CD14-positive monocyte (primary cell): ENCODE results near the gene NPNT. TPM values are rescaled to one million over a fixed set of nuclear protein-coding genes. Genes with fewer than 3 reads are reported as not detected.

Source experiments
- DNase-seq, 3 donors: peaks; one replicate each; pipeline ENCODE4 v3.0.0-alpha.2; 2011 to 2022
- H2AFZ ChIP-seq: 2 replicates; pipeline ENCODE4 v1.6.0; 2012; ENCODE audit warnings: mild to moderate bottlenecking, low read depth, low read length, inconsistent platforms; ENCODE audit not compliant: insufficient read depth, poor library complexity, severe bottlenecking
- H3K27ac ChIP-seq, 2 donors: 1 replicate in 1 of 2; 2 replicates in 1 of 2; pipeline ENCODE4 v1.5.1; 2012 to 2013; ENCODE audit warnings: low read length in 2 of 2, control low read depth in 1 of 2, inconsistent platforms in 1 of 2, low read depth in 1 of 2, mild to moderate bottlenecking in 1 of 2
- H3K27me3 ChIP-seq, 2 donors: one replicate each; pipeline versions ENCODE4 v1.6.0 to v1.6.1; 2011 to 2013; ENCODE audit warnings: low read length in 2 of 2; ENCODE audit not compliant: control insufficient read depth in 2 of 2, insufficient read depth in 2 of 2
- H3K36me3 ChIP-seq, 2 donors: replicated peaks in 1 of 2; 1 replicate in 1 of 2; 2 replicates in 1 of 2; pipeline versions ENCODE4 v1.5.1 to v1.6.1; 2012 to 2013; ENCODE audit warnings: low read length in 2 of 2, control low read depth in 1 of 2, inconsistent platforms in 1 of 2, mild to moderate bottlenecking in 1 of 2; ENCODE audit not compliant: insufficient read depth in 2 of 2, control insufficient read depth in 1 of 2
- H3K4me1 ChIP-seq, 2 donors: 1 replicate in 1 of 2; 2 replicates in 1 of 2; pipeline versions ENCODE4 v1.5.1 to v1.6.1; 2012 to 2013; ENCODE audit warnings: low read length in 2 of 2, control low read depth in 1 of 2, inconsistent platforms in 1 of 2, mild to moderate bottlenecking in 1 of 2, moderate library complexity in 1 of 2; ENCODE audit not compliant: insufficient read depth in 2 of 2, control insufficient read depth in 1 of 2
- H3K4me2 ChIP-seq: replicated peaks from 2 replicates; pipeline ENCODE3; 2012; ENCODE audit warnings: low read length, moderate library complexity, mild to moderate bottlenecking; ENCODE audit not compliant: poor library complexity, severe bottlenecking; ENCODE audit errors: extremely low read depth
- H3K4me3 ChIP-seq, 3 experiments: fragments of 200-600 bp in 1 of 3; sonication (generic) in 1 of 3; replicated peaks in 1 of 3; 1 replicate in 2 of 3; 2 replicates in 1 of 3; pipeline ENCODE4 v1.5.1; 2011 to 2013; ENCODE audit warnings: low read length in 3 of 3, mild to moderate bottlenecking in 3 of 3, control low read depth in 2 of 3, low read depth in 2 of 3, inconsistent platforms in 1 of 3, moderate library complexity in 1 of 3
- H3K79me2 ChIP-seq: 2 replicates; pipeline ENCODE4 v1.6.0; 2012; ENCODE audit warnings: mild to moderate bottlenecking, control low read depth, inconsistent platforms, low read length, moderate library complexity; ENCODE audit not compliant: insufficient read depth
- H3K9ac ChIP-seq: 2 replicates; pipeline ENCODE4 v1.6.0; 2017; ENCODE audit warnings: low read length, mild to moderate bottlenecking; ENCODE audit not compliant: insufficient read depth, poor library complexity, severe bottlenecking
- H3K9me3 ChIP-seq, 2 donors: replicated peaks in 1 of 2; 1 replicate in 1 of 2; 2 replicates in 1 of 2; pipeline versions ENCODE4 v1.5.1 to v1.6.1; 2012 to 2013; ENCODE audit warnings: low read length in 2 of 2, control low read depth in 1 of 2; ENCODE audit not compliant: control insufficient read depth in 1 of 2, insufficient read depth in 1 of 2
- H4K20me1 ChIP-seq: 2 replicates; pipeline ENCODE4 v1.6.0; 2012; ENCODE audit warnings: mild to moderate bottlenecking, low read length, control low read depth, moderate library complexity; ENCODE audit not compliant: insufficient read depth
- H3K27ac Mint-ChIP-seq, 7 donors: one replicate each; pipeline ENCODE4 v1.8.0; 2020; ENCODE audit warnings: mild to moderate bottlenecking in 7 of 7, mixed read lengths in 7 of 7, moderate library complexity in 6 of 7, inconsistent platforms in 2 of 7
- H3K27me3 Mint-ChIP-seq, 3 donors: one replicate each; pipeline ENCODE4 v1.8.0; 2021 to 2022; ENCODE audit warnings: low read depth in 3 of 3, mild to moderate bottlenecking in 3 of 3, mixed read lengths in 3 of 3, moderate library complexity in 3 of 3, inconsistent platforms in 1 of 3
- H3K36me3 Mint-ChIP-seq, 2 donors: one replicate each; pipeline ENCODE4 v1.8.0; 2020; ENCODE audit warnings: mixed read lengths in 2 of 2, inconsistent platforms in 1 of 2, mild to moderate bottlenecking in 1 of 2
- H3K4me1 Mint-ChIP-seq: one replicate; pipeline ENCODE4 v1.8.0; 2020; ENCODE audit warnings: mild to moderate bottlenecking, mixed read lengths
- H3K4me3 Mint-ChIP-seq, 2 donors: one replicate each; pipeline ENCODE4 v1.8.0; 2020; ENCODE audit warnings: mild to moderate bottlenecking in 2 of 2, mixed read lengths in 2 of 2, moderate library complexity in 1 of 2
- H3K9me3 Mint-ChIP-seq, 7 donors: one replicate each; pipeline ENCODE4 v1.8.0; 2020 to 2022; ENCODE audit warnings: mixed read lengths in 7 of 7, mild to moderate bottlenecking in 6 of 7, moderate library complexity in 6 of 7, inconsistent platforms in 2 of 7
- CTCF ChIP-seq: fragments of 200-600 bp; IDR thresholded peaks from one replicate; pipeline ENCODE4 v1.8.0; 2022; ENCODE audit warnings: antibody characterized with exemption, mild to moderate bottlenecking
- WGBS: methylation state at CpG from one replicate; pipeline ENCODE4 v1.1.5; 2013; ENCODE audit warnings: missing lambda C conversion rate; ENCODE audit not compliant: insufficient coverage; 5-methylcytosine and 5-hydroxymethylcytosine counted together
- intact Hi-C, 2 donors: fragments of 100-400 bp; cut with micrococcal nuclease; formaldehyde crosslinking; loops; one replicate each; pipeline versions ENCODE4 v1.15.0 to v1.15.1; 2023
- polyA plus RNA-seq, 3 donors: library from polyadenylated mRNA; depleted of rRNA in 1 of 3; unstranded in 2 of 3; stranded (reverse) in 1 of 3; fragments of 300-500 nt in 2 of 3; fragments of >200 nt in 1 of 3; fragmentation: Illumina TruSeq in 2 of 3; gene quantifications; 1 replicate in 2 of 3; 2 replicates in 1 of 3; pipeline ENCODE4 v1.2.3, GENCODE V29; 2012 to 2021

NPNT gene
- polyA plus RNA-seq, 3 donors, result not detected

- no peaks in the 10 kb centered on the region for H3K27me3 ChIP-seq
- no peaks in the 10 kb centered on the region for H3K79me2 ChIP-seq
- intact Hi-C loops, result no loop called here
- Mint-ChIP-seq H3K27ac (no peak overlapping the region), H3K9me3 (peaks cover 0 to 3% (median 2%) of the 10 kb centered on the region in 7 donors), H3K4me3 (no peak overlapping the region), H3K36me3 (no peaks in the 10 kb centered on the region), H3K27me3 (peaks cover 2% of the 10 kb centered on the region in 3 donors), H3K4me1 (no peaks in the 10 kb centered on the region)
- peaks cover 0 to 2% of the 10 kb centered on the region in 2 donors for H3K9me3 ChIP-seq
- no peak overlapping the region for H2AFZ ChIP-seq
- no peak overlapping the region for H3K4me3 ChIP-seq
- no peaks in the 10 kb centered on the region for H3K36me3 ChIP-seq
- no peak for TF ChIP-seq CTCF
- H3K9ac ChIP-seq, result no peak overlapping the region
- no peaks in the 10 kb centered on the region for H4K20me1 ChIP-seq
- no peak for DNase-seq
- no peak overlapping the region for H3K4me2 ChIP-seq
- H3K27ac ChIP-seq, result no peak overlapping the region
- no peaks in the 10 kb centered on the region for H3K4me1 ChIP-seq
Observed at GRCh38 chr4:105875233-105875632, 20.0 kb upstream of the NPNT start.

- Histone ChIP-seq H3K4me3 (no peak overlapping the region), H2AFZ (no peak overlapping the region), H3K79me2 (no peaks in the 10 kb centered on the region), H3K9me3 (peaks cover 0 to 5% of the 10 kb centered on the region in 2 donors), H3K9ac (no peak overlapping the region), H3K4me2 (no peak overlapping the region), H3K27me3 (no peaks in the 10 kb centered on the region), H3K36me3 (no peaks in the 10 kb centered on the region), H3K27ac (no peak overlapping the region), H4K20me1 (no peaks in the 10 kb centered on the region), H3K4me1 (no peaks in the 10 kb centered on the region)
- TF ChIP-seq CTCF, result no peak
- intact Hi-C loops, result no loop called here
- Mint-ChIP-seq H3K4me3 (no peak overlapping the region), H3K4me1 (no peaks in the 10 kb centered on the region), H3K27me3 (peaks cover 0 to 4% (median 2%) of the 10 kb centered on the region in 3 donors), H3K27ac (no peak overlapping the region), H3K36me3 (no peaks in the 10 kb centered on the region), H3K9me3 (peaks cover 2 to 7% (median 5%) of the 10 kb centered on the region in 7 donors)
- WGBS, result 100% methylated on average over 1 of the region's 2 CpGs
- DNase-seq, result no peak
Observed at GRCh38 chr4:105878668-105879067, 16.6 kb upstream of the NPNT start.
